Esophagus (tissue), 2 donors: ENCODE results near the gene TPPP2. TPM values are rescaled to one million over a fixed set of nuclear protein-coding genes. Genes with fewer than 3 reads are reported as not detected.
A peak's percentile ranks its signal among the peaks of the same experiment; 100 is the strongest.

Experiments used
- H3K27ac ChIP-seq, 2 donors: one replicate each; pipeline ENCODE4 v1.5.1; 2013; ENCODE audit warnings: low read depth in 2 of 2, mild to moderate bottlenecking in 2 of 2, inconsistent platforms in 1 of 2, low read length in 1 of 2, moderate library complexity in 1 of 2
- H3K27me3 ChIP-seq, 2 donors: one replicate each; pipeline ENCODE4 v1.6.1; 2013; ENCODE audit warnings: low read length in 2 of 2, control low read depth in 1 of 2, mild to moderate bottlenecking in 1 of 2; ENCODE audit not compliant: insufficient read depth in 2 of 2, control insufficient read depth in 1 of 2
- H3K36me3 ChIP-seq, 2 donors: one replicate each; pipeline ENCODE4 v1.6.1; 2013; ENCODE audit warnings: low read length in 1 of 2; ENCODE audit not compliant: control insufficient read depth in 2 of 2, insufficient read depth in 2 of 2
- H3K4me1 ChIP-seq, 2 donors: one replicate each; pipeline ENCODE4 v1.6.1; 2013; ENCODE audit warnings: low read length in 1 of 2; ENCODE audit not compliant: control insufficient read depth in 2 of 2, insufficient read depth in 2 of 2
- H3K4me3 ChIP-seq, 2 donors: one replicate each; pipeline ENCODE4 v1.5.1; 2013; ENCODE audit warnings: low read length in 2 of 2, mild to moderate bottlenecking in 2 of 2, low read depth in 1 of 2, moderate library complexity in 1 of 2
- H3K9me3 ChIP-seq, 2 donors: one replicate each; pipeline ENCODE4 v1.6.1; 2013; ENCODE audit warnings: mild to moderate bottlenecking in 2 of 2, low read depth in 1 of 2, low read length in 1 of 2, moderate library complexity in 1 of 2; ENCODE audit not compliant: control insufficient read depth in 2 of 2, insufficient read depth in 1 of 2
- WGBS, 2 donors: extraction: QIAGEN DNeasy Blood & Tissue Kit; methylation state at CpG; one replicate each; pipeline ENCODE4 v1.1.7; 2013; 5-methylcytosine and 5-hydroxymethylcytosine counted together
- polyA plus RNA-seq, 2 donors: library from polyadenylated mRNA; stranded (reverse); fragments of 200-250 nt; gene quantifications; one replicate each; pipeline ENCODE4 v1.2.3, GENCODE V29; 2013
- donor health status: healthy with polysubstance abuse.
- donor health status: Bipolar disorder and iron deficiency.

TPPP2 gene
- polyA plus RNA-seq, 2 donors: 0.14 TPM; not detected in 1

DNA sequence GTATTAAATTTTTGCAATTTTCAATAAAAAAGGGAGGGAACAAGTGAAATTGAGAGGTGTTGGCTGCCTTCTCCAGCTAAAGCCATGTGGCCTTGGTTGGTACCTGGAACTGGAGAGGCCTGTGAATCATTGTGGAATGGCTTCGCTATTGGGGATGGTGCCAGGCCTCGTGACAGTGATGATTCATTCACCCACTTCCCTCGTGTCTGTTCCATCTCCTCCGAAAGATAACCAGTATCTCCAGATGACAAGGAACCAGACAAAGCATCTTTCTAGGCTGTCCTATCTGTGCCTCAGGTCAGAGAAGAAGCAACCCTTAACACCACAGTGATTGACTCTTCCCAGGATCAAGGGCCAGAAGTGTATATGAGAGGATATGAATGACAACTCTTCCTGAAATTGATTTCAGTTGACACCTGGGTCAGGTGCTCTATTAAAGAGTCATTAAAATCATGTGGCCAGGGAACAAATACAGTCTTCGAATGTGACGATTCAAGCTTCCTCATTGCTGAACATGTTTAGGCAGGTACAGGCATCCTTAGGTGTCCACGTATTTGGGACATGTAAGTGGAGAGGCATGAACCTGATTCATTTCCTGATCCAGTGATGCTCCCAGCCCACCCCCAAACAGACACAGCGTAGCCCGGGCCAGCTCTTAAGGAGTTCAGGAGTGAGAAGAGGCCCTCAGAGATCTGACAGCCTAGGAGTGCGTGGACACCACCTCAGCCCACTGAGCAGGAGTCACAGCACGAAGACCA lies 11.8 kb downstream of the TPPP2 start, which contains the start of gene RNASE7:
RNASE7 (plus strand) TSS at position 687 of the 758 bp plus-strand sequence. CDS start 631 bp downstream, outside the sequence.
- peak within 1 kb of the TSS; percentile 24 to 32 for H3K4me3 ChIP-seq
- peak within 1 kb of the TSS; percentile 32 to 75 for H3K27ac ChIP-seq
- no peaks in the 10 kb centered on the region for H3K9me3 ChIP-seq
- peaks cover 0 to 18% of the 10 kb centered on the region in 2 donors for H3K4me1 ChIP-seq
- H3K27me3 ChIP-seq: no peaks in the 10 kb centered on the region
- WGBS, 2 donors: 54 to 65% methylated on average over 11 of the region's 11 CpGs
- H3K36me3 ChIP-seq: no peaks in the 10 kb centered on the region

DNA sequence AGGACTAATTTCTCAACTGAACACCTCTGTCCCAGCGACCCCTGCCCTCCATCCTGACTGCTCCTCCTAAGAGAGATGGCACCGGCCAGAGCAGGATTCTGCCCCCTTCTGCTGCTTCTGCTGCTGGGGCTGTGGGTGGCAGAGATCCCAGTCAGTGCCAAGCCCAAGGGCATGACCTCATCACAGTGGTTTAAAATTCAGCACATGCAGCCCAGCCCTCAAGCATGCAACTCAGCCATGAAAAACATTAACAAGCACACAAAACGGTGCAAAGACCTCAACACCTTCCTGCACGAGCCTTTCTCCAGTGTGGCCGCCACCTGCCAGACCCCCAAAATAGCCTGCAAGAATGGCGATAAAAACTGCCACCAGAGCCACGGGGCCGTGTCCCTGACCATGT lies 12.9 kb downstream of the TPPP2 start:
- no peaks in the 10 kb centered on the region for H3K9me3 ChIP-seq
- no peaks in the 10 kb centered on the region for H3K27me3 ChIP-seq
- no peaks in the 10 kb centered on the region for H3K36me3 ChIP-seq
- peak overlapping the region in 1 of 2 donors; percentile 61 for H3K27ac ChIP-seq
- peaks cover 0 to 18% of the 10 kb centered on the region in 2 donors for H3K4me1 ChIP-seq
- peak overlapping the region; percentile 5 to 24 for H3K4me3 ChIP-seq
- WGBS, 2 donors: 56 to 57% methylated on average over 8 of the region's 8 CpGs

DNA sequence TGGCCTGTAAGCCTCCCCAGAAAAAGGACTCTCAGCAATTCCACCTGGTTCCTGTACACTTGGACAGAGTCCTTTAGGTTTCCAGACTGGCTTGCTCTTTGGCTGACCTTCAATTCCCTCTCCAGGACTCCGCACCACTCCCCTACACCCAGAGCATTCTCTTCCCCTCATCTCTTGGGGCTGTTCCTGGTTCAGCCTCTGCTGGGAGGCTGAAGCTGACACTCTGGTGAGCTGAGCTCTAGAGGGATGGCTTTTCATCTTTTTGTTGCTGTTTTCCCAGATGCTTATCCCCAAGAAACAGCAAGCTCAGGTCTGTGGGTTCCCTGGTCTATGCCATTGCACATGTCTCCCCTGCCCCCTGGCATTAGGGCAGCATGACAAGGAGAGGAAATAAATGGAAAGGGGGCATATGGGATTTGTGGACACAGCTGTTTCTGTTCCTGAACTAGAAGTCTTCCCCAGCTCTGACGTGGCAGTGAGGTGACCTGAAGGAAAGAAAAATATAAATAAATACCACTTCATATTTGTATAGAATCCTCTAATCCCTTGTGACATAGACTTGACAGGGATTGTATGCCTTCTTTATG lies 13.5 kb downstream of the TPPP2 start:
- H3K27me3 ChIP-seq: no peaks in the 10 kb centered on the region
- H3K9me3 ChIP-seq: no peaks in the 10 kb centered on the region
- H3K36me3 ChIP-seq: no peaks in the 10 kb centered on the region
- H3K4me1 ChIP-seq: peaks cover 0 to 18% of the 10 kb centered on the region in 2 donors
- H3K4me3 ChIP-seq: peak overlapping the region; percentile 17 to 24
- H3K27ac ChIP-seq: peak overlapping the region in 1 of 2 donors; percentile 69
- WGBS, 2 donors: 44 to 48% methylated on average over 2 of the region's 2 CpGs

DNA sequence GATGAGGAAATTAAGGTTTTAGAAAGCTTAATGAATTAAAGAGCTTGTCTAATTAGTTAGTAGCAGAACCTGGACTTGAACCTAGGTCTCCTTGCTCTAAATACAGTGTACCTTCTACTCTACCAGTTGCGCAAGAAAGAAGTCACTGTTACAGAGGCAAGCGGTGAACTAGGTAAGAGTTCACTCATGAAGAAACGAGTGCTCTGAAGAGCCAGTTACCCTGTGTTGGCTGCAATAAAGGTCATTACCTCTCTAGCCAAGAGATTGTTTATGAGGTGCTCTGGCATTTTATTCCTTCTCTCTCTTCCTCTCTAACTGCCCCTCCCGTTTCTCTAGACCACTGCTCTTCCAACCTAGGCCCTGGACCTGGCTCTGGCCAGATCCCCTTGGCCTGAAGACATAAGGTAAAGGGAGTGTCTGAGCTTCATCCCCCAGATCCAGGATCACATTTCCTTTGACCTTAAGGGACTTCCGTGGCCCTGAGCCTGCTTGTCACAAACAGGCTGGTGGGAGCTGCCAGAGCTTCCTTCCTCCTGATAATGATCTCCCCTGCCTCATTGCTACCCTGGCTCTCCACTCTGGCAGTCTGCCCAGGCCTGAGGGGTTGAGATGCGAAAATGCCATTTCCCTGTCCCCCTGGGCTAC lies 14.1 kb downstream of the TPPP2 start:
- Histone ChIP-seq H3K4me3 (no peak overlapping the region), H3K4me1 (peaks cover 0 to 16% of the 10 kb centered on the region in 2 donors), H3K27ac (no peak overlapping the region), H3K27me3 (no peaks in the 10 kb centered on the region), H3K36me3 (no peaks in the 10 kb centered on the region), H3K9me3 (no peaks in the 10 kb centered on the region)
- WGBS, 2 donors: 46 to 56% methylated on average over 6 of the region's 6 CpGs

DNA sequence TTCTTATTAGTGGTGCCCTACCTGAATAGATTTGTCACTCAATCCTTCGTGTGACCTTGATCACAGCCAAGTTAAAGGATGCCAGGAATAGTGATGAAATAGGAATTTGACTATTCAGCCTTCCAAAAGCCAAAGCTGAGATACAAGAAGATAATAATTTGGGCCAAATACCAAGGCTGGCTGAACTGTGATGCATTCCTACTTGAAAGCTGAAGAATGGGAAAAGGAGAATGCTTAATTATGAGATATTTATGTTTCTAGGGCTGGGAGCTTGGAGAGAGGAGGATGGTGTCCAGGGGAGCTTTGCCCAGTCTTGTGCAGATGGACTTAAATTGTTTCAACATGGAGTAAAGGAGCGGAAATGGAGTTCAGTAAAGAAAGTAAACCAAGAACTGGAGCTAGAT lies 17.4 kb downstream of the TPPP2 start:
- Histone ChIP-seq H3K27me3 (no peaks in the 10 kb centered on the region), H3K27ac (no peak overlapping the region), H3K4me1 (peaks cover 0 to 11% of the 10 kb centered on the region in 2 donors), H3K36me3 (no peaks in the 10 kb centered on the region), H3K4me3 (no peak overlapping the region), H3K9me3 (no peaks in the 10 kb centered on the region)
- 41 to 55% methylated on average over 2 of the region's 2 CpGs for WGBS, 2 donors

DNA sequence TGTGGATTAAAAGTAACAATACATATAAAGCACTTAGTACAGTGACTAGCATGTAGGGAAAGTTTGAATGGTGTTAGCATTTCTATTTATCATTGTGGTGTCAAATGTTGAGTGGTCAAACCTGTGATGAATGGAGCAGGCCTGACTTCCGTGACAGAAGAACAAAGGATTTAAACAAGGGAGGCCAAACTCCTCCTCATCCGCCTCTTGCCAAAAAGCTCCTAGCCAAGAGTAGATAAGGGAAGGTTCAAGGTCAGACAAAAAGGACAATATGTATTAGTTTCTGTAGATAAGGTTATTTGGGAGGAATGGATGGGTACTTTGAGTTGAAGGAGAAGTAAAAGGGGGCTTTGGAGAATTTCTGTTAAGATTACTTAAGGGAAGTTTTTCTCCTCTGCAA lies 18.6 kb downstream of the TPPP2 start:
- no peak overlapping the region for H3K27ac ChIP-seq
- H3K36me3 ChIP-seq: no peaks in the 10 kb centered on the region
- no peak overlapping the region for H3K4me3 ChIP-seq
- no peaks in the 10 kb centered on the region for H3K27me3 ChIP-seq
- no peaks in the 10 kb centered on the region for H3K9me3 ChIP-seq
- WGBS, 2 donors: 58 to 74% methylated on average over 2 of the region's 2 CpGs
- no peaks in the 10 kb centered on the region for H3K4me1 ChIP-seq

DNA sequence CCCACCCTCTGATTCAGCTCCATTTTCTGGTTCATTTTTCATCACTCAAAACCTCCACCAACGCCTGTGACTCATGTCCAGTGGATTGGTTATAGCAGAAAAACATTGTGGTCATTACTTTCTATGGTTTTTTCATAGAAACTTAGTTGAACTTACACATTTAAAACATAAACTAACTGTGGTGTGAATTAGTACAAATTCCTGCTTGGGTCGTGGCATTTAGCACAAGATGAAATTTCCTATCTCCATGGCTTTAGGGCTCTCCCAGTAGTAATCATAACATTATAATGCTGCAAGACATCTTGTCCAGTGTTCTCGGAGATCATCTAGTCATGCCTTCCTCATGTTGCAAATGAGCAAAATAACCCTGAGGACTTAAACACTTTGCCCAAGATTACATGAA lies 19.3 kb downstream of the TPPP2 start:
- H3K4me1 ChIP-seq: no peaks in the 10 kb centered on the region
- no peaks in the 10 kb centered on the region for H3K9me3 ChIP-seq
- 75 to 76% methylated on average over 3 of the region's 3 CpGs for WGBS, 2 donors
- no peaks in the 10 kb centered on the region for H3K27me3 ChIP-seq
- no peaks in the 10 kb centered on the region for H3K36me3 ChIP-seq
- H3K27ac ChIP-seq: no peak overlapping the region
- no peak overlapping the region for H3K4me3 ChIP-seq

DNA sequence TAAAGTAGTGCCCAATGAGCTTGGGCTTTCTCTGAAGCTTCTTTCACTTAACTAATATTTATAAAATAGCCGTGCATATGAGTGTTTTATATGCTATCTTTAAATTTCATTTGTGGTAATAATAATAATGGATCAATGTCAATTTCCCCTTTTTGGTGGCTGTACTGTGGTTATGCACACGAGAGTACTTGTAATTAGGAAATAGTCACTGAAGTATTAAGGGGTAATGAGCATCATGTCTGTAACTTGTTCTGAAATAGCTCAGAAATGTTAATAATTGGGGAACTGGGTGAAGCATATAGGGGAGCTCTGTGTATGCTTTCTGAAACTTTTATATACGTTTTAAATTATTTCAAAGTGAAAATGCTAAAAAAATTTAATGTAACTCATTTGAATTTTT lies 20.6 kb downstream of the TPPP2 start:
- no peak overlapping the region for H3K27ac ChIP-seq
- no peak overlapping the region for H3K4me3 ChIP-seq
- no peaks in the 10 kb centered on the region for H3K27me3 ChIP-seq
- no peaks in the 10 kb centered on the region for H3K4me1 ChIP-seq
- H3K36me3 ChIP-seq: no peaks in the 10 kb centered on the region
- 66 to 76% methylated on average over 3 of the region's 3 CpGs for WGBS, 2 donors
- no peaks in the 10 kb centered on the region for H3K9me3 ChIP-seq

DNA sequence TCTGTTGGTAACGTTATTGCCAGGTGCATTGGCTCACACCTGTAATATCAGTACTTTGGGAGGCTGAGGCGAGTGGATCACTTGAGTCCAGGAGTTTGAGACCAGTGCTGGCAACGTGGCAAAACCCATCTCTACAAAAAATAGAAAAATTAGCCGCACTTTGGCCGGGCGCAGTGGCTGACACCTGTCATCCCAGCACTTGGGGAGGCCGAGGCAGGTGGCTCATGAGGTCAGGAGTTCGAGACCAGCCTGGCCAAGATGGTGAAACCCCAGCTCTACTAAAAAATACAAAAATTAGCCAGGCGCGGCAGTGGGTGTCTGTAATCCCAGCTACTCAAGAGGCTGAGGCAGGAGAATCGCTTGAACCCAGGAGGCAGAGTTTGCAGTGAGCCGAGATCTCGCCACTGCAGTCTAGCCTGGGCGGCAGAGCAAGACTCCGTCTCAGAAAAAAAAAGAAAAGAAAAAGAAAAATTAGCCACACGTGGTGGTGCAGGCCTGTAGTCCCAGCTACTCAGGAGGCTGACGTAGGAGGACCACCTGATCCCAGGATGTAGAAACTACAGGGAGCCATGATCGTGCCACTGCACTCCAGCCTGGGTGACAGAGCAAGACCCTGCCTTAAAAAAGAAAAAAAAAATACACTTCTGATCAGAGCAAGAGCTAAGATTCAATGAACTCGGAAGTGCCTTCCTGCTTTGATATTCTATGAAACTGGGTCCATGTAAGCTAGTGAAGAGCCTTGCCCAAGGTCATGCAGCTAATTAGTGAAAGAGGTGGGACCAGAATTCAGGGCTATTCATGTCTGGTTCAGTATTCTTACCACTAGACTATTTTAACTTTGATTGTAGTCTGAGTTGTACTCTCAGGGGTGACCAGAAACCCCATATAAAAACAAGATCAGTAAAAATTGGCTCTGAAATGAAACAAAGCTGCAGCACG lies 23.4 kb downstream of the TPPP2 start:
- no peak overlapping the region for H3K4me3 ChIP-seq
- no peaks in the 10 kb centered on the region for H3K9me3 ChIP-seq
- no peaks in the 10 kb centered on the region for H3K36me3 ChIP-seq
- no peaks in the 10 kb centered on the region for H3K4me1 ChIP-seq
- no peaks in the 10 kb centered on the region for H3K27me3 ChIP-seq
- WGBS, 2 donors: 86 to 91% methylated on average over 20 of the region's 20 CpGs
- no peak overlapping the region for H3K27ac ChIP-seq
